IPS-NIHi7 (cell line): ENCODE measurements around the gene CCDC18.
"Not testable (repeated sequence)": the region's sequence is repeated elsewhere in the genome, so short reads cannot be mapped to it uniquely, and the experiment has no call there.

Source experiments
- DNase-seq: peaks from one replicate; pipeline ENCODE4 v3.0.0; 2012; ENCODE audit warnings: mixed read lengths; ENCODE audit errors: extremely low spot score

CCDC18 gene

GRCh38 chr1:93237021-93237420 is 56.5 kb downstream of the CCDC18 start:
- DNase-seq = no peak

DNA sequence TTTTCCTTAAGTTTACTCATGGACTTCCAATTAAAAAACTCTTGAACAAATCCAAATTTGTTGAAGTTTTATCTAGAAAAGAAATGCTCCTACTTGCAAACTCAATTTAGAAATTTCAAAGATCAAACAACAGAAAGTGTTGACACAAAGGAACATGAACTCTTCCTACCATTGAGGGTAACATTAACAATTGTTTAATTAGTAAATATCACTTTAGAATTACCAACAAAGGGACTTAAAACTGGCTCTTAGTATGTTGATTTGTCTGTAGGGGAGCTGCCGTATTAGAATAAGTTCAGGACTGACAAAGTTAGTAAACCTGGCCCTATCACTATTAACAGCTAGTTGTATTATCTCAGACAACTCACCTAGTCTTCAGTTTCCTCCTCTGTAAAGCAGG is 57.9 kb downstream of the CCDC18 start:
- no peak for DNase-seq

DNA sequence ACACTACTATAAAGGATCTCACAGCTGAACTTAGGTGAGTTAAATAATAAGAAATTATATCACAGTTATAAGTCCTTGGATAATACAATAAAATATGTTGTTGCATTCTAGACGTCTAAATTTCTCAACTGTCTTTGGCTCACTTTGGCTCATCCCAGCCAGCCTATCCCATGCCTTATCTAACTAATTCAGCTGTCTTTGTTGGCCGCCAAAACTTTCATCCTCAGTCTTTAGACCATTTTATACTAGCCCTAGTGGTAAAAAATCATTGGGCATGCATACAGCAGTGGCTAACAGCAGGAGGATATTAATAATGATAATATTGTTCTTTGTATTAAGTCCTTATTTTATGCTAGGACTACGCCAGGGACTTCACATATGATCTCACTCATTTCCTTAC is 59.3 kb downstream of the CCDC18 start:
- DNase-seq = no peak

GRCh38 chr1:93243233-93243632 is 62.7 kb downstream of the CCDC18 start:
- not testable (repeated sequence) for DNase-seq

DNA sequence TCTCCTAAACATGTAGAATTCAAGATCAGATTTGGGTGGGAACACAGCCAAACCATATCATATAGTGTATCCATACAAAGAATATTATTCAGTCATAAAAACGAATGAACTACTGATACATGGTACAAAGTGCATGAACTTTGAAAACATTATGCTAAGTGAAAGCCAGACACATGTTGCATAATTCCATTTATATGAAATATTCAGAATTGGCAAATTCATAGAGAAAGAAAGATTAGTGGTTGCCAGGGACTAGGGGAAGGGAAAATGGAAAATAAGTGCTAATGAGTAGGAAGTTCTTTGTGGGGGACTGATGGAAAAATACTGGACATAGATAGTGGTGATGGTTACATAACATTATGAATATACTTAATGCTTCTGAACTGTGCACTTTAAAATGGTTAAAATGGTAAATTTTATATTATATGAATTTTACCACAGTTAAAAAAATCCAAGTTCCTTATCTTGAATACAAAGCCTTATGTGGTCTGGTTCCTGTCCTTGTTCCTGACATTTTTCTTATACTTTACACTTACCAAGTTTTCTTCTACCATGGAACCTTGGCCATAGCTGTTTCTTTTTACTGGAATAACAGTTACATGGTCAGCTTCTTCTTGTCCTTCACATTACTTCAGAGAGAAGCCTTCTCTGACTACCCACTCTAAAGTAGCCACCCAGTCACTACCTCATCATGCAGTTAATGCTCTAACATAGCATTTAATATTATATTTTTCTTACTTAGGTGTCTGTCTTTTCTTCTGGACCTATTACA is 64.0 kb downstream of the CCDC18 start:
- no peak for DNase-seq

DNA sequence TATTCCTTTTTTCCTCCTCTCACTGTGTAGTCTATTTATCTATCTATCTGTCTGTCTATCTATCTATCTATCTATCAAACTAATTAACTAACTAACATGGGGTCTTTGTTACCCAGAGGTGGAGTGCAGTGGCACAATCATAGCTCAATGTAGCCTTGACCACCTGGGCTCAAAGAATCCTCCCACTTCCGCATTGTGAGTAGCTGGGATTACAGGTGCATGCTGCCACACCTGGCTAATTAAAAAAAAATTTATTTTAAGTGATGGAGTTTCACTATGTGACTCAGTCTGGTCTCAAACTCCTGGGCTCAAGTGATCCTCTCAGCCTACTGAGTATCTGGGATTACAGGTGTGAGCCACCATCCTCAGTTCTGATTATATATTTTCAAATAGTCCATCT is 71.4 kb downstream of the CCDC18 start:
- no peak for DNase-seq

DNA sequence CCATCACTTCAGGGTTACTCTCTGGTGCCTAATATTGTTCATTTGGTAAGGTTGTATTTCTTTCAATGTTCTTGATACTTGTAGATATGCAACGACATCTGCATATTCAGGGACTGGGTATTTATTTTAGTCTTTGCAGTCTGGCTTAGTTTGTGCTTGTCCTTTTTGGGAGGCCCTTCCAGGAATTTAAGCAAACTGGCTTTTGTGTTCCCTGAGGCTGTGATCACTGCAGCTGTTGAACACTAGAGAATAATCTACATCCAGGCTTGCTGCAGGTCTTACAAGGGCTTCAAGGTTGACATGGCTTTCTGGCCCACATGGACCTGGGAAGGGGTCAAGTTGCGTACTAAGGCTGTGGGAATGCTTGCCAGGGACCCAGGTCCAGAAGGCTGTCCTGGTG is 72.1 kb downstream of the CCDC18 start:
- DNase-seq = no peak

DNA sequence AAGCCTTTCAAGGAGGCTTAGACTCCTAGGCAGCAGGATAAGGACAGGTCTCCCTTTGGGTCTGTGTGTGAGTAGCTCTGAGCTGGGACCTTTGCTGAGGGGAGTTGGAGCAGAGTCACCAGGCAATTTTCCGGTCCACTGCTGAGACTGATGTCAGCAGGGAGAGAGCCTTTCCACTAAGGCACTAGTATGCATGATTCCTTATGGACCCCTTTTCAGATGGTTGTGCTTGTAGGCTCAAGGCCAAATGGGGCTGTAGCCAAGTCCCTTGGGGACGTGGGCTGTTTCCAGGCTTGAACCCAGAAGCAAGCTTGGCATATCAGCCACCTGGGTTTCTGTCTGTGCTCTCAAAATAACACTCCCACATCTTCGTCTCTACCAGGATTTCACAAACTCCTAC is 73.0 kb downstream of the CCDC18 start:
- DNase-seq = no peak

GRCh38 chr1:93255222-93256079 is 74.9 kb downstream of the CCDC18 start:
- no peak for DNase-seq

GRCh38 chr1:93256433-93256832 is 75.9 kb downstream of the CCDC18 start:
- no peak for DNase-seq

DNA sequence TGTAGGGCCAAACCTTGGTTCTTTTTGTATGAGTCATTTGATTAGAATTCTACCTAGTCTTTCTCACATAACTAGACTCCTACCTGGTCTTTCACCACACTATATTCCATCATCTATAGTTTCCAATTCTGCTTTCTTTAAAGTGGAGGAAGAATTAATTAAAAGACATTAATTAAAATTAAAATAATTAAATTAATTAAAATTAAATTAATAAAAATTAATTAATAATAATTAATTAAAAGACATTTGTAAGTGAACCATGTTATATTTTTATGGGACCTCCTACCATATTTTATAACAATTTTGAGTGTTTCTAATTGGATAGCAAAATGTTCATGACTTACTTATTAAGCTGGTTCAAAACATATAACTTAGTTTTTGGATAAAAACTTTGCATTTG is 77.4 kb downstream of the CCDC18 start:
- DNase-seq = no peak

DNA sequence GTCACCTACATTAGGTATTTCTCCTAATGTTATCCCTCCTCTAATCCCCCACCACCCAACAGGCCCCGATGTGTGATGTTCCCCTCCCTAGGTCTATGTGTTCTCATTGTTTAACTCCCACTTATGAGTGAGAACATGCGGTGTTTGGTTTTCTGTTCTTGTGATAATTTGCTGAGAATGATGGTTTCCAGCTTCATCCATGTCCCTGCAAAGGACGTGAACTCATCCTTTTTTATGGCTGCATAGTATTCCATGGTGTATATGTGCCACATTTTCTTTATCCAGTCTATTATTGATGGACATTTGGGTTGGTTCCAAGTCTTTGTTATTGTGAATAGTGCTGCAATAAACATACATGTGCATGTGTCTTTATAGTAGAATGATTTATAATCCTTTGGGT is 80.2 kb downstream of the CCDC18 start:
- not testable (repeated sequence) for DNase-seq

- no peak for DNase-seq
These were observed 82.1 kb downstream of the CCDC18 start for GRCh38 chr1:93262645-93263044.

DNA sequence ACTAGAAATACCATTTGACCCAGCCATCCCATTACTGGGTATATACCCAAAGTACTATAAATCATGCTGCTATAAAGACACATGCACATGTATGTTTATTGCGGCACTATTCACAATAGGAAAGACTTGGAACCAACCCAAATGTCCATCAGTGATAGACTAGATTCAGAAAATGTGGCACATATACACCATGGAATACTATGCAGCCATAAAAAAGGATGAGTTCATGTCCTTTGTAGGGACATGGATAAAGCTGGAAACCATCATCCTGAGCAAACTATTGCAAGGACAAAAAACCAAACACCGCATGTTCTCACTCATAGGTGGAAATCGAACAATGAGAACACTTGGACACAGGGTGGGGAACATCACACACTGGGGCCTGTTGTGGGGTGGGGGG is 88.4 kb downstream of the CCDC18 start:
- not testable (repeated sequence) for DNase-seq

DNA sequence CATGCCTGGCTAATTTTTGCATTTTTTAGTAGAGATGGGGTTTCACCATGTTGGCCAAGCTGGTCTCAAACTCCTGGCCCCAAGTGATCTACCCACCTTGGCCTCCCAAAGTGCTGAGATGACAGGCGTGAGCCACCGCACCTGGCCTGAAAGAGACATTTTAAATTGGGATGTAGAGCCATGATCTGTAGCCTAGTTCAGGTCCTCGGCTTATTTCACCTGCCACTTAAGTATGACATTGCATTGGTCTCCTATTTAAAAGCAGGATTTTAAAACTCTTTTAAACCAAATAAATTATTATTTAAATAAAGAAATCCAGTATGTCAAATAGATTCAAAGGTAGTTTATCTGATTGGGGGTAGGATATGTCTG is 94.7 kb downstream of the CCDC18 start:
- DNase-seq = not testable (repeated sequence)

DNA sequence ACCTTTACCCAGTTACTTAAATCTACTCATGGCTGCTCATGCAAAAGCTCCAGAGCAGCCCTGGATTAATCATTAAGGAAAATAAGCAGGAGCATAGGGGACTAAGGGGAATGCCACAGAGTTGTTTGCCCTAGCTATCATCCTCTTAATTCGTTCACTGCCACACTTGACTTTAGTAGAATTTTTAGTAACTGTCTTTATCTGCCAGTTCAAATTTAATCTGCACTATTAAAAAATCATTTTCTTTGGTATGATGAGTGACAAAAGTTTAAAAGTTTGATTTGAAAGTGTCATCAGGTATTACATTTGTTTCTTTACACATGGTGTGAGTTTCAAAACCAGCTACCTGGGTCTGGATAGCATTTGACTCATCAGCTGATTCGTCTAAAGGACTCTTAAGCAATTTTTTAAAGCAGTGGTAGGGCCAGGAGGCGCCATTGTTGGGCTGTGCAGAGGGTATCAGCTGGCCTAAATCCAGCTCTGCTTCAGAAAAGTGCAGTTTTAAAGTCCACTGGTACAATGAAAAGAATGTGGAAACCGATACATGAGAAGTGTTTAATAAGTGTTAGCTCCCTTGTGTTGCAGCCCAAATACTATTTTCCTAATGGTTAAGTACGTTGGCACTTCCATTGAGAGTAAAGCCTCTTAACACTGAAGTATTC is 95.2 kb downstream of the CCDC18 start:
- peak; percentile 10 for DNase-seq

GRCh38 chr1:93277530-93277929 is 97.0 kb downstream of the CCDC18 start:
- not testable (repeated sequence) for DNase-seq

- DNase-seq = no peak
These were observed 103.0 kb downstream of the CCDC18 start for GRCh38 chr1:93283496-93283895.

DNA sequence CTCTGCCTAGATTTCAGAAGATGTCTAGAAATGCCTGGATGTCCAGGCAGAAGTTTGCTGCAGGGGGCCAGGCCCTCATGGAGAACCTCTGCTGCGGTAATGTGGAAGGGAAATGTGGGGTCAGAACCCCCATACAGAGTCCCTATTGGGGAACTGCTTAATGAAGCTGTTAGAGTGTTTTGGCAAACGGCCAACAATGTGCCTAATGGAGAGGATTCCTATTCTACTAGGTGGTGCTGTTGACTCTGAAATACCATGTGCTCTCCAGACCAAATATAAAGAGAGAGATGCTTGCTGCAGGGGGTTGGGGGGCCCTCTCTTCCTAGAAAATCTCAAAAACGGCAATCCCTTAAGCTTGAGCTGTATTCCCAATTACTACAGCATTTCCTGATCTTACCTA is 108.0 kb downstream of the CCDC18 start:
- DNase-seq = no peak

DNA sequence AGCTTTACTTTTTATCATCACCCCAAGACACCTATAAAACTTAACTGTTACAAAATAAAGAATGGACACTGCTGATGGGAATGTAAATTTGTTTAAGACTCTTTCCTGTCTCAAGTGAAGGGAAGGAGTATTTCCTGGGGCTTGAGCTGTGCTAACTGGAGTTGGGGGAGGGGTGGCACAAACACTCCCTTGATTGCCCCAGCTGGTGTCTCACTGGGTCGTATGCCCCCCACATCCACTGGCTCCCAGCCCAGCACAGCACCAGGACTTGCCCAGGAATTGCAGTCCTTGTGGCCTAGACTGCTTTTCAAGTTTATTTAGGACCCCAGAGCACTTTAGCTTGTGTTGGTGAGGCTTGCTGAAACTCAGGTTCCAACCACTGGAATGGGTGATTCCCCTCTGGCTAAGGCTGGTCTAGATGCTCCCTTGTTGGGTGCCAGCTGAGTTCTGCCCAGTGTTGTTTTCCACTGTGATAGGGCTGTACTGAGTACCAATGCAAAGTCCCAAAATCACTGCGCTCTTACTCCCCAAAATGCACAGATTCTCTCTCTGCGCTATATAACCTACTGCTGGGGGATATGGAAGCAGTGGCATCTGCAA is 116.1 kb downstream of the CCDC18 start:
- DNase-seq = peak; percentile 32

DNA sequence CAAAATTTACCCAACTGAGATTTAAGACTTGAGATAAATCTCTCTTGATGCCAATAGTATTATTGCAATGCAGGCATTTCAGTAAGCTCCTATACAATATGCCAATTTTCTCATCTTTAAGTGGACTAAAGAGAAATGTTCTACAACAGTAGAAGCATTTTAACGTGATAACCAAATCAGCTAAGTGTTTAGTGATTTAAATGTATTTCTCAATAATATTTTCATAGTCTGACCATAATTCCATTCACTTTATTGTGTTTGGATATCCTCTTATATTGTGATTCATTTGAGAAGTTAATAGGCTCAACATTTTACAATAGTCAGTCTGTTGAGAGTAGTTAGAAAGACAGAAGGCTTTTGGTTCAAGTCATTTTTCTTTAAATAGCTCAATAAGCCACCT is 120.6 kb downstream of the CCDC18 start:
- no peak for DNase-seq

- DNase-seq = no peak
These were observed 121.6 kb downstream of the CCDC18 start for GRCh38 chr1:93302078-93302477.
